ENCODE data around the gene TRIM66.

Gene TRIM66

GRCh38 chr11:8608652-8609051, 73.8 kb downstream of the TRIM66 start:
- TF ChIP-seq, protein P1, sequence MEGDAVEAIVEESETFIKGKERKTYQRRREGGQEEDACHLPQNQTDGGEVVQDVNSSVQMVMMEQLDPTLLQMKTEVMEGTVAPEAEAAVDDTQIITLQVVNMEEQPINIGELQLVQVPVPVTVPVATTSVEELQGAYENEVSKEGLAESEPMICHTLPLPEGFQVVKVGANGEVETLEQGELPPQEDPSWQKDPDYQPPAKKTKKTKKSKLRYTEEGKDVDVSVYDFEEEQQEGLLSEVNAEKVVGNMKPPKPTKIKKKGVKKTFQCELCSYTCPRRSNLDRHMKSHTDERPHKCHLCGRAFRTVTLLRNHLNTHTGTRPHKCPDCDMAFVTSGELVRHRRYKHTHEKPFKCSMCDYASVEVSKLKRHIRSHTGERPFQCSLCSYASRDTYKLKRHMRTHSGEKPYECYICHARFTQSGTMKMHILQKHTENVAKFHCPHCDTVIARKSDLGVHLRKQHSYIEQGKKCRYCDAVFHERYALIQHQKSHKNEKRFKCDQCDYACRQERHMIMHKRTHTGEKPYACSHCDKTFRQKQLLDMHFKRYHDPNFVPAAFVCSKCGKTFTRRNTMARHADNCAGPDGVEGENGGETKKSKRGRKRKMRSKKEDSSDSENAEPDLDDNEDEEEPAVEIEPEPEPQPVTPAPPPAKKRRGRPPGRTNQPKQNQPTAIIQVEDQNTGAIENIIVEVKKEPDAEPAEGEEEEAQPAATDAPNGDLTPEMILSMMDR (IDR thresholded peaks at IDR 0.05; ENCODE audit: insufficient read depth, low read length, missing control alignments), result no peak
- no peak for DNase-seq (ENCODE audit: low read depth, low spot score)
- H3K4me3 ChIP-seq (ENCODE audit: low read depth, low read length), result no peak overlapping the region
- POLR2A ChIA-PET, result no interaction called here
- CTCF ChIA-PET, result no interaction called here

DNA sequence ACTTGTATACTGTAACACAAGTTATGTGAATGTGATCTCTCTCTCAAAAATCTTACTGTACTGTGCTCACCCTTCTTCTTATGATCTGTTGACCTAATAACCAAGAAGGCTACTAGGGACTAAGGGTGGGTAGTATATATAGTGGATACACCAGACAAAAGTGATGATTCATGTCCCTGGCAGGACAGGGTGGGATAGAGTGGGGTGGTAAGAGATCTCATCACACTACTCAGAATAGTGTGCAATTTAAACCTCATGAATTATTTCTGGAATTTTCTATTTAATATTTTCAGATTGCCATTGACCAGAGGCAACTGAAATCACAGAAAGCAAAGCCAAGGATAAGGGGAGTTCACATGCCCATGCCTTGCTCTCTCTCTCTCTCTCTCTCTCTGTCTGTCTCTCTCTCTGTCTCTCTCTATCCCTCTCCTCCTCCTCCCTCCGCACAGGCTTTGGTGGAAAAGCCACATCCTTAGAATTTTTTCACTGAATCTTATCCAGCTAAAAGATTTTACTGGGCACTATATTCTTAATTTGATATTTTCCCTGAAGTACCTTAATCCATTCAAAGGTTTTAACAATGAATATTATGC, 76.4 kb downstream of the TRIM66 start:
- H3K4me3 ChIP-seq (ENCODE audit: low read depth, low read length), result no peak overlapping the region
- POLR2A ChIA-PET, result no interaction called here
- TF ChIP-seq, protein P1 (IDR thresholded peaks at IDR 0.05; ENCODE audit: insufficient read depth, low read length, missing control alignments), result no peak
- DNase-seq (ENCODE audit: low read depth, low spot score), result no peak
- CTCF ChIA-PET, result no interaction called here

GRCh38 chr11:8604078-8604723, 78.3 kb downstream of the TRIM66 start:
- peak; percentile 100 for DNase-seq (ENCODE audit: low read depth, low spot score)
- ChIA-PET POLR2A (interaction anchor here (0.9 to 1.3 kb wide), 3 partner anchors 9 to 85 kb away, joined by 3 to 10 read pairs (median 3); partner anchors contain the start of genes RPL27A and TRIM66), CTCF (interaction anchor here (1.2 to 2.0 kb wide), 3 partner anchors 9 to 13 kb away, joined by 4 to 13 read pairs (median 7); partner anchors contain the start of gene STK33)
- H3K4me3 ChIP-seq (ENCODE audit: low read depth, low read length), result no peak overlapping the region
- TF ChIP-seq, protein P1 (IDR thresholded peaks at IDR 0.05; ENCODE audit: insufficient read depth, low read length, missing control alignments), result peak; percentile 72

GRCh38 chr11:8603696-8604077, 78.8 kb downstream of the TRIM66 start:
- TF ChIP-seq, protein P1 (IDR thresholded peaks at IDR 0.05; ENCODE audit: insufficient read depth, low read length, missing control alignments), result no peak
- DNase-seq (ENCODE audit: low read depth, low spot score), result no peak
- POLR2A ChIA-PET, result interaction anchor here (1.0 kb wide), 1 partner anchor 79 kb away, joined by 10 read pairs; the partner anchor contains the start of genes RPL27A and TRIM66
- no peak overlapping the region for H3K4me3 ChIP-seq (ENCODE audit: low read depth, low read length)
- CTCF ChIA-PET, result interaction anchor here (0.6 to 2.0 kb wide), 5 partner anchors 9 to 37 kb away, joined by 3 to 13 read pairs (median 5); partner anchors contain the start of gene STK33

- TF ChIP-seq, protein P1 (IDR thresholded peaks at IDR 0.05; ENCODE audit: insufficient read depth, low read length, missing control alignments), result no peak
- CTCF ChIA-PET, result interaction anchor here (1.2 kb wide), 1 partner anchor 119 kb away, joined by 3 read pairs; no protein-coding TSS in a partner anchor
- H3K4me3 ChIP-seq (ENCODE audit: low read depth, low read length), result no peak overlapping the region
- no peak for DNase-seq (ENCODE audit: low read depth, low spot score)
- POLR2A ChIA-PET, result no interaction called here
These were observed 80.9 kb downstream of the TRIM66 start for GRCh38 chr11:8601376-8602133.

DNA sequence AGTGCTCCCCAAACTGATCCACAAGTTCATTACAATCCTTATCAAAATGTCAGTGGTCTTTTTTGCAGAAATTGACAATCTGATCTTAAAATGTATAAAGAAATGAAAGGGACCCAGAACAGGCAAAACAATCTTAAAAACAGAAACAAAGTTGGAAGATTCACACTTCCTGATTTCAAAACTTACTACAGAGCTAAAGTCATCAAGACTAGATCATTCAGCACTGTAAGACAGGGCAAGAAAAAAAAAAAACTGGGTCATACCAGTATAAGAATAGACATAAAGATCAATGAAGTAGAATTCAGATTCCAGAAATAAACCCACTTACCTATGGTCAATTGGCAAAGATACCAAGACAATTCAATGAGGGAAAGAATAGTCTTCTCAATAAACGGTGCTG, 84.0 kb downstream of the TRIM66 start:
- H3K4me3 ChIP-seq (ENCODE audit: low read depth, low read length), result no peak overlapping the region
- CTCF ChIA-PET, result no interaction called here
- POLR2A ChIA-PET, result no interaction called here

More for the DNA sequence above, 84.0 kb downstream of the TRIM66 start:
- no peak for DNase-seq (ENCODE audit: low read depth, low spot score)
- TF ChIP-seq, protein P1 (IDR thresholded peaks at IDR 0.05; ENCODE audit: insufficient read depth, low read length, missing control alignments), result no peak

Data from AG04449 (cell line).